ENCODE data around the gene PRRT1B.
"Not testable (repeated sequence)": the region's sequence is repeated elsewhere in the genome, so short reads cannot be mapped to it uniquely, and the experiment has no call there.

Gene PRRT1B

GRCh38 chr9:131530546-131530919, 14.8 kb upstream of the PRRT1B start:
- Histone ChIP-seq H3K9me3 (ENCODE audit: control insufficient read depth in 1 of 2, low read length in 2 of 2) (no peaks in the 10 kb centered on the region), H3K4me1 (ENCODE audit: control insufficient read depth in 1 of 2, insufficient read depth in 2 of 2, low read length in 2 of 2) (peaks cover 15 to 18% of the 10 kb centered on the region in 2 donors), H3K27ac (ENCODE audit: low read depth, low read length) (no peak overlapping the region), H3K27me3 (ENCODE audit: control insufficient read depth in 1 of 2, insufficient read depth in 2 of 2, low read length in 2 of 2) (no peaks in the 10 kb centered on the region), H3K4me3 (ENCODE audit: low read depth in 1 of 2, low read length in 2 of 2) (peak overlapping the region; percentile 83 to 86), H3K36me3 (ENCODE audit: control insufficient read depth in 1 of 2, insufficient read depth in 2 of 2, low read length in 2 of 2) (peaks cover 12 to 35% of the 10 kb centered on the region in 2 donors), H3K9ac (ENCODE audit: low read depth in 1 of 2, low read length in 2 of 2) (peak overlapping the region; percentile 75 to 81)

DNA sequence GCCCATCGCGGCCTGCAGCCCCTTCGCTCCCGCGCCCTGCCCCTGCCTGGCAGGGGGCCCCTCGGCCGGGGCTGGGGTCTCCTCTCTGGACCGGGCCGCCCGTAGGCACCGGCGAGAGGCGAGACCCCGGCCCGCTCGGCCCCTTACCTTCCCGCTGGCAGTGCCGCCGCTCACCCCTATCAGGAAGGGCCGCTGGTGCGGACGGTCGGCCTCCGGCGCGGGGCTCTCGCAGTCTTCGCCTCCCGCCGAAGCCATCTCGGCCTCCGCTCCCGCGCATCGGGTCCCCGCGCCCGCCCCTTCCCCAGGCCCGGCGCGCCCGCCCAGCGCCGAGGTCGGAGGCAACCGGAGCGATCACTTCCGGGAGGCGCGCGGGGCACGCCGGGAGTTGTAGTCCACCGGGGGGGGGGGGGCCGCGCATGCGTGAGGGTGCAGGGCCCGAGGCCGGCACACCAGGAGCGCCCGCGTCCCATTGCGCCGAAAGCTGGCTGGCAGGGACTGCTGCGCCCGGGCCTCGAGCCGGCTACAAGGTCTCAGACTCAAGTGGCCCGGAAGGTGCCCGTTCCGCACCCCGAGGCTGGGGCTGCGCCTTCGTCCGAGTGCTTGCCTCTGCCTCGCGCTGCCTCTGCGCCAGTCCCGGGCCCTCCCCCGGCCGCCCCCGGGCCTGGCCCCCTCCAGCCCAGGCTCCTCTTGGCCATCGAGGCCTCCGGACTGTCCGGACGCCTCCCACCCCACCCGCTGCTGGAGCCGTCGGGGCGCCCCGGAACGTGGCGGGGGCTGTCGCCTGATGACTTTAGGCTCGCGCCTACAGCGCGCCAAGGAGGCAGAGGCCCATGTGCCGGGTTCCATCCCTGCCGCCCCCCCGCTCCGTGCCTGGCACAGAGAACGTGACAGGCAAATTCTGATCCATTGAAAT, 14.1 kb upstream of the PRRT1B start, which contains the start of gene UCK1:
TSS of gene UCK1 (minus strand) at position 344 of the 913 bp plus-strand sequence. CDS start at position 255, 89 bp downstream.
- H3K36me3 ChIP-seq (ENCODE audit: control insufficient read depth in 1 of 2, insufficient read depth in 2 of 2, low read length in 2 of 2) = peaks cover 6 to 29% of the 10 kb centered on the region in 2 donors
- H3K9me3 ChIP-seq (ENCODE audit: control insufficient read depth in 1 of 2, low read length in 2 of 2) = no peaks in the 10 kb centered on the region
- H3K4me1 ChIP-seq (ENCODE audit: control insufficient read depth in 1 of 2, insufficient read depth in 2 of 2, low read length in 2 of 2) = peaks cover 15 to 18% of the 10 kb centered on the region in 2 donors
- H3K4me3 ChIP-seq (ENCODE audit: low read depth in 1 of 2, low read length in 2 of 2) = peak within 1 kb of the TSS; percentile 83 to 86
- H3K27ac ChIP-seq (ENCODE audit: low read depth, low read length) = peak within 1 kb of the TSS; percentile 20
- peak within 1 kb of the TSS; percentile 75 to 81 for H3K9ac ChIP-seq (ENCODE audit: low read depth in 1 of 2, low read length in 2 of 2)
- no peaks in the 10 kb centered on the region for H3K27me3 ChIP-seq (ENCODE audit: control insufficient read depth in 1 of 2, insufficient read depth in 2 of 2, low read length in 2 of 2)

GRCh38 chr9:131534721-131535237, 10.5 kb upstream of the PRRT1B start:
- Histone ChIP-seq H3K27ac (ENCODE audit: low read depth, low read length) (no peak overlapping the region), H3K36me3 (ENCODE audit: control insufficient read depth in 1 of 2, insufficient read depth in 2 of 2, low read length in 2 of 2) (peaks cover 0 to under 1% of the 10 kb centered on the region in 2 donors), H3K4me1 (ENCODE audit: control insufficient read depth in 1 of 2, insufficient read depth in 2 of 2, low read length in 2 of 2) (peaks cover 12 to 15% of the 10 kb centered on the region in 2 donors), H3K9ac (ENCODE audit: low read depth in 1 of 2, low read length in 2 of 2) (no peak overlapping the region), H3K27me3 (ENCODE audit: control insufficient read depth in 1 of 2, insufficient read depth in 2 of 2, low read length in 2 of 2) (no peaks in the 10 kb centered on the region), H3K4me3 (ENCODE audit: low read depth in 1 of 2, low read length in 2 of 2) (peak overlapping the region in 1 of 2 donors; percentile 30), H3K9me3 (ENCODE audit: control insufficient read depth in 1 of 2, low read length in 2 of 2) (no peaks in the 10 kb centered on the region)

GRCh38 chr9:131537946-131538345, 7.4 kb upstream of the PRRT1B start:
- peaks cover 0 to 2% of the 10 kb centered on the region in 2 donors for H3K9me3 ChIP-seq (ENCODE audit: control insufficient read depth in 1 of 2, low read length in 2 of 2)
- H3K9ac ChIP-seq (ENCODE audit: low read depth in 1 of 2, low read length in 2 of 2) = no peak overlapping the region
- no peak overlapping the region for H3K27ac ChIP-seq (ENCODE audit: low read depth, low read length)
- no peaks in the 10 kb centered on the region for H3K36me3 ChIP-seq (ENCODE audit: control insufficient read depth in 1 of 2, insufficient read depth in 2 of 2, low read length in 2 of 2)
- peaks cover 5 to 8% of the 10 kb centered on the region in 2 donors for H3K4me1 ChIP-seq (ENCODE audit: control insufficient read depth in 1 of 2, insufficient read depth in 2 of 2, low read length in 2 of 2)
- no peak overlapping the region for H3K4me3 ChIP-seq (ENCODE audit: low read depth in 1 of 2, low read length in 2 of 2)
- no peaks in the 10 kb centered on the region for H3K27me3 ChIP-seq (ENCODE audit: control insufficient read depth in 1 of 2, insufficient read depth in 2 of 2, low read length in 2 of 2)

GRCh38 chr9:131539223-131539923, 6.0 kb upstream of the PRRT1B start:
- H3K27me3 ChIP-seq (ENCODE audit: control insufficient read depth in 1 of 2, insufficient read depth in 2 of 2, low read length in 2 of 2) = no peaks in the 10 kb centered on the region
- H3K36me3 ChIP-seq (ENCODE audit: control insufficient read depth in 1 of 2, insufficient read depth in 2 of 2, low read length in 2 of 2) = no peaks in the 10 kb centered on the region
- H3K4me3 ChIP-seq (ENCODE audit: low read depth in 1 of 2, low read length in 2 of 2) = no peak overlapping the region
- no peak overlapping the region for H3K9ac ChIP-seq (ENCODE audit: low read depth in 1 of 2, low read length in 2 of 2)
- H3K4me1 ChIP-seq (ENCODE audit: control insufficient read depth in 1 of 2, insufficient read depth in 2 of 2, low read length in 2 of 2) = peaks cover 3 to 6% of the 10 kb centered on the region in 2 donors
- H3K27ac ChIP-seq (ENCODE audit: low read depth, low read length) = no peak overlapping the region
- peaks cover 10 to 11% of the 10 kb centered on the region in 2 donors for H3K9me3 ChIP-seq (ENCODE audit: control insufficient read depth in 1 of 2, low read length in 2 of 2)

DNA sequence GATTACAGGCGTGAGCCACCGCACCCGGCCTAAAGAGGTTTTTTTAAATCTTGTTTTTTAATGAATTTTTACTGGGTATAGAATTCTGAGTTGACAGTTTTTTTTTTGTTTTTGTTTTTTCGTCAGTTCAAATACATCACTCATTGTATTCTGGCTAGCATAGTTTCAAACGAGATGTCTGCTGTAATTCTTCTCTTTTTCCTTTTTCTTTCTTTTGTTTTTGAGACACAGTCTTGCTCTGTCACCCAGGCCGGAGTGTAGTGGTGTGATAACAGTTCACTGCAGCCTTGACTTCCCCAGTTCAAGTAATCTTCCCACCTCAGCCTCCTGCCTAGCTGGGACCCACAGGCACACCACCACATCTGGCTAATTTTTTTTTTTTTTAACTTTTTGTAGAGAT, 2.2 kb upstream of the PRRT1B start:
- H3K4me1 ChIP-seq (ENCODE audit: control insufficient read depth in 1 of 2, insufficient read depth in 2 of 2, low read length in 2 of 2) = peaks cover 0 to 10% of the 10 kb centered on the region in 2 donors
- peaks cover 8 to 15% of the 10 kb centered on the region in 2 donors for H3K27me3 ChIP-seq (ENCODE audit: control insufficient read depth in 1 of 2, insufficient read depth in 2 of 2, low read length in 2 of 2)
- no peaks in the 10 kb centered on the region for H3K36me3 ChIP-seq (ENCODE audit: control insufficient read depth in 1 of 2, insufficient read depth in 2 of 2, low read length in 2 of 2)
- no peak overlapping the region for H3K9ac ChIP-seq (ENCODE audit: low read depth in 1 of 2, low read length in 2 of 2)
- peaks cover 10 to 11% of the 10 kb centered on the region in 2 donors for H3K9me3 ChIP-seq (ENCODE audit: control insufficient read depth in 1 of 2, low read length in 2 of 2)
- H3K27ac ChIP-seq (ENCODE audit: low read depth, low read length) = no peak overlapping the region
- no peak overlapping the region for H3K4me3 ChIP-seq (ENCODE audit: low read depth in 1 of 2, low read length in 2 of 2)

DNA sequence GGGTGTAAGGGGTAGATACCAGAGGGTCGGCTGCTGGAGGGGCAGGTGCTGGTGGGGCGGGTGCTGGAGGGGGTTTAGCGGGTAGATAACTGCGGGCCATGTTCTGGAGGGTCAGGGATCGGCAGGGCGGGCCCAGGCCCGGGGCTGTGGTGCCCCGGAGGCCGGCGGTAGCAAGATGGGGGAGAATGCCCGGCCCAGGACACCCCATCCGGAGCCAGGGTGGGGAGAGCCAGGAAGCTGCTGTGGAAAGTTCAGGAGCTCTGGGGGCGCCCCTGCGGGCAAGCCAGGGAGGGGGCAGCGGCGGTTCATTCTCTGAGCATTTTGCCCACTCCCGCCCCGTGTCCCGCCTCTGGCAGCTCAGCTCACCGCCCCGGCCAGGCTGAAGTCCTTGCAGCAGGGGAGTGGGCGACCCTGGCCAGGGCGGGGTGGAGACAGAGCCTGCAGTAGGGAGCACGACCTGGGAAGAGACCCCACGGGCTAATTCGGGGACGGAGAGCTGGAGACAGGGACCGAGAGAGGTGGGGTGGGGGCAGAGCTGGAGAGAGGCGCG, 538 bp downstream of the PRRT1B start:
- H3K9me3 ChIP-seq (ENCODE audit: control insufficient read depth in 1 of 2, low read length in 2 of 2) = peaks cover 10 to 11% of the 10 kb centered on the region in 2 donors
- H3K27ac ChIP-seq (ENCODE audit: low read depth, low read length) = no peak overlapping the region
- no peaks in the 10 kb centered on the region for H3K36me3 ChIP-seq (ENCODE audit: control insufficient read depth in 1 of 2, insufficient read depth in 2 of 2, low read length in 2 of 2)
- peaks cover 0 to 10% of the 10 kb centered on the region in 2 donors for H3K4me1 ChIP-seq (ENCODE audit: control insufficient read depth in 1 of 2, insufficient read depth in 2 of 2, low read length in 2 of 2)
- peak overlapping the region in 1 of 2 donors; percentile 10 for H3K4me3 ChIP-seq (ENCODE audit: low read depth in 1 of 2, low read length in 2 of 2)
- H3K27me3 ChIP-seq (ENCODE audit: control insufficient read depth in 1 of 2, insufficient read depth in 2 of 2, low read length in 2 of 2) = peaks cover 8 to 15% of the 10 kb centered on the region in 2 donors
- H3K9ac ChIP-seq (ENCODE audit: low read depth in 1 of 2, low read length in 2 of 2) = no peak overlapping the region

DNA sequence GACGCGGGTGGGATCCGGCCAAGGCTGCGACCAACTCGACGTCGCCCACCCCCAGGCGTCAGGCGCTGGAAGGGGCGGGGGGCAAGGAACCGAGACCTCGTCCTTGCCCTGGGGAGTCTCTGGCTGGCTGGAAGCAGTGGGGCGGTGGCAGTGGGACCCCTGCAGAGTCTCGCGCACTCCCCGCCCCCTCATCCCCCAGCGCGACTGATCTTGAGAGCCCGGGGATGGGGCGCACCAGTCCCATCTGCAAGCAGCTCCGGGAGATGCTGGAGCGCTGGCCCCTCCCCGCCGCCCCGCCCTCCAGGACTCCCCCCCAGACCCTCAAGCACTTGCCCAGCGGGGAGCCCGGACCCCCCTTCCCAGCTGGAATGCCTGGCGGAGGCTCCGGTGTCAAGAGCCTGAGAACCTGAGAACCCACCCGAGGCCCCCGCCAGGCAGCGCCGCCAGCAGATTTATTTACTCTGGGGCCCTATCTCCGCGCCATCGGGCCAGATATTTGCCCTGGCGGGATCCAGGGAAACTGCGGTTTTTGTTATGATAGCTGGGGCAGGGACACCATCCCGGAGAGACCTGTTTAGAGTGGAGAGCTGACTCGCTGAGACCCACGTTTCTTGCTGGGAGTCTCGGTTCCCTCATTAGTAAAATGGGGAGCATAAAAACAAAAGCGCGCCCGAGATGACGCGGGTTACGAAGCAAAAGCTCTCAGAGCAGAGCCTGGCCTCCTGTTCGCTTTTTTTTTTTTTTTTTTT, 1.2 kb downstream of the PRRT1B start:
- peaks cover 10 to 11% of the 10 kb centered on the region in 2 donors for H3K9me3 ChIP-seq (ENCODE audit: control insufficient read depth in 1 of 2, low read length in 2 of 2)
- H3K4me3 ChIP-seq (ENCODE audit: low read depth in 1 of 2, low read length in 2 of 2) = peak overlapping the region; percentile 36 to 51
- H3K27ac ChIP-seq (ENCODE audit: low read depth, low read length) = no peak overlapping the region
- H3K27me3 ChIP-seq (ENCODE audit: control insufficient read depth in 1 of 2, insufficient read depth in 2 of 2, low read length in 2 of 2) = peaks cover 8 to 15% of the 10 kb centered on the region in 2 donors
- H3K9ac ChIP-seq (ENCODE audit: low read depth in 1 of 2, low read length in 2 of 2) = no peak overlapping the region
- H3K36me3 ChIP-seq (ENCODE audit: control insufficient read depth in 1 of 2, insufficient read depth in 2 of 2, low read length in 2 of 2) = no peaks in the 10 kb centered on the region
- peaks cover 0 to 10% of the 10 kb centered on the region in 2 donors for H3K4me1 ChIP-seq (ENCODE audit: control insufficient read depth in 1 of 2, insufficient read depth in 2 of 2, low read length in 2 of 2)

- H3K4me1 ChIP-seq (ENCODE audit: control insufficient read depth in 1 of 2, insufficient read depth in 2 of 2, low read length in 2 of 2); H3K9me3 ChIP-seq (ENCODE audit: control insufficient read depth in 1 of 2, low read length in 2 of 2); H3K27ac ChIP-seq (ENCODE audit: low read depth, low read length); H3K36me3 ChIP-seq (ENCODE audit: control insufficient read depth in 1 of 2, insufficient read depth in 2 of 2, low read length in 2 of 2); H3K9ac ChIP-seq (ENCODE audit: low read depth in 1 of 2, low read length in 2 of 2); H3K4me3 ChIP-seq (ENCODE audit: low read depth in 1 of 2, low read length in 2 of 2): not testable (repeated sequence)
- H3K27me3 ChIP-seq (ENCODE audit: control insufficient read depth in 1 of 2, insufficient read depth in 2 of 2, low read length in 2 of 2) = peaks cover 8 to 24% of the 10 kb centered on the region in 2 donors
Observed at GRCh38 chr9:131549186-131549585, 3.9 kb downstream of the PRRT1B start.

All from duodenal mucosa (tissue), 2 donors.